Lower lobe of right lung (tissue), 2 donors: ENCODE data around the gene KATNAL1. TPM values are rescaled to one million over a fixed set of nuclear protein-coding genes. Genes with fewer than 3 reads are reported as not detected.

Source experiments
- ATAC-seq, 2 donors: fragments of 200-7000 bp; cut with Tn5 transposase; one replicate each; pipeline ENCODE4 v1.9.1; 2020 to 2022; ENCODE audit warnings: mild to moderate bottlenecking in 2 of 2, moderate library complexity in 2 of 2
- DNase-seq: peaks from one replicate; pipeline ENCODE4 v3.0.0-alpha.2; 2020
- H3K27ac ChIP-seq: fragments of 200-600 bp; one replicate; pipeline ENCODE4 v1.8.0; 2022
- H3K27me3 ChIP-seq: fragments of 200-600 bp; one replicate; pipeline ENCODE4 v1.8.0; 2022; ENCODE audit warnings: low read depth
- H3K36me3 ChIP-seq: fragments of 200-600 bp; one replicate; pipeline ENCODE4 v1.8.0; 2022; ENCODE audit warnings: mild to moderate bottlenecking
- H3K4me1 ChIP-seq: fragments of 200-600 bp; one replicate; pipeline ENCODE4 v1.8.0; 2022
- H3K4me3 ChIP-seq: fragments of 200-600 bp; one replicate; pipeline ENCODE4 v1.8.0; 2022; ENCODE audit warnings: mild to moderate bottlenecking
- H3K9me3 ChIP-seq: fragments of 200-600 bp; one replicate; pipeline ENCODE4 v1.8.0; 2022
- intact Hi-C: fragments of 100-400 bp; cut with DNase I; formaldehyde crosslinking; loops from one replicate; pipeline ENCODE4 v1.11.0; 2022
- total RNA-seq: library from RNA; stranded (reverse); fragmentation: NEBNext Ultra II Directional; extraction: Animal tissue kit (Norgen Biotek cat#: 25700); gene quantifications from one replicate; pipeline ENCODE4 v1.2.1, GENCODE V29; 2021
- TF ChIP-seq, protein P1 (sequence below): fragments of 200-600 bp; IDR thresholded peaks from one replicate; pipeline ENCODE4 v1.8.0; 2022; ENCODE audit warnings: antibody characterized with exemption, mild to moderate bottlenecking
- donor health status: DM: no; HTN: yes; CAD: no; lungs with severe emphysema.

The KATNAL1 gene
- total RNA-seq, 1 donor from 2014 or later: 18.4 TPM

DNA sequence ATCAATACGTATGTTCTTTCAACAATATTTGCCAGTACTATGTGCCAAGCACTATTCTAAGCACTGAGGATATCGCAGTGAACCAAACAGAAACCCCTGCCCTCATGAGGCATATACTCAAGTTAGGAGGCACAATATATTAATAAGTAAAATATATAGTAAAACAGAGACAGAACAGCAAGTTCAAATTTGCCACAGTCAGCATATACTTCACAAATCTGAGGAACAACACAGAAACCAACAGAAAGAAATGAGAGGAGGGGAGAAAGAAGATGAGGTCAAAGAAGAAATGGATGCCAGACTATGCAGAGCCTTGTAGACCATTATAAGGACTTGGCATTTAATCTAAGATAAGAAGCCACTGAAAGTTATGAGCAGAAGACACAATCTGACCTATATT, 59.9 kb downstream of the KATNAL1 start:
- DNase-seq (no peak), ATAC-seq (no peak)
- no peak overlapping the region for H3K27ac ChIP-seq
- no peak overlapping the region for H3K4me3 ChIP-seq
- H3K9me3 ChIP-seq: peaks cover 6% of the 10 kb centered on the region
- TF ChIP-seq, protein P1, sequence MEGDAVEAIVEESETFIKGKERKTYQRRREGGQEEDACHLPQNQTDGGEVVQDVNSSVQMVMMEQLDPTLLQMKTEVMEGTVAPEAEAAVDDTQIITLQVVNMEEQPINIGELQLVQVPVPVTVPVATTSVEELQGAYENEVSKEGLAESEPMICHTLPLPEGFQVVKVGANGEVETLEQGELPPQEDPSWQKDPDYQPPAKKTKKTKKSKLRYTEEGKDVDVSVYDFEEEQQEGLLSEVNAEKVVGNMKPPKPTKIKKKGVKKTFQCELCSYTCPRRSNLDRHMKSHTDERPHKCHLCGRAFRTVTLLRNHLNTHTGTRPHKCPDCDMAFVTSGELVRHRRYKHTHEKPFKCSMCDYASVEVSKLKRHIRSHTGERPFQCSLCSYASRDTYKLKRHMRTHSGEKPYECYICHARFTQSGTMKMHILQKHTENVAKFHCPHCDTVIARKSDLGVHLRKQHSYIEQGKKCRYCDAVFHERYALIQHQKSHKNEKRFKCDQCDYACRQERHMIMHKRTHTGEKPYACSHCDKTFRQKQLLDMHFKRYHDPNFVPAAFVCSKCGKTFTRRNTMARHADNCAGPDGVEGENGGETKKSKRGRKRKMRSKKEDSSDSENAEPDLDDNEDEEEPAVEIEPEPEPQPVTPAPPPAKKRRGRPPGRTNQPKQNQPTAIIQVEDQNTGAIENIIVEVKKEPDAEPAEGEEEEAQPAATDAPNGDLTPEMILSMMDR: no peak
- no peaks in the 10 kb centered on the region for H3K36me3 ChIP-seq
- H3K27me3 ChIP-seq: no peaks in the 10 kb centered on the region
- no peaks in the 10 kb centered on the region for H3K4me1 ChIP-seq
- intact Hi-C loops: no loop called here

DNA sequence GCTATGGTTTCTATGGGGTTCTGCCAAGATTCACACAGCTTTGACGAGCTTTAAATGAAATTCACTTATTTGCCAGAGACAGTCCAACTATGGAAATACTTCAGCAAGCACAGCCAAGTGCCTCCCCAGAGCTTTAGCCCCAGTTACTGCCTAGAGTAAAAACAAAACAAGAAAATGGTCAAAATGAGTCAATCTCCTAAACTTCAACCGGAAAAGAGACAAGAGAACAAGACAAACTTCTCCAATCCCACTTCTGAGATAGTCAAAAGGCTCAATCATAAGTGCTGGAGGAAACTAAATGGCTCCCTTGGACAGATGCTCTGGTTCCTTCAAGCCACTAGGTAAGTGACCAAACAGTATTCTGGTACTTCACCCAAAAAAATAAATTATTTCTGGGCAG, 65.8 kb downstream of the KATNAL1 start:
- no peak for ATAC-seq
- DNase-seq: no peak

DNA sequence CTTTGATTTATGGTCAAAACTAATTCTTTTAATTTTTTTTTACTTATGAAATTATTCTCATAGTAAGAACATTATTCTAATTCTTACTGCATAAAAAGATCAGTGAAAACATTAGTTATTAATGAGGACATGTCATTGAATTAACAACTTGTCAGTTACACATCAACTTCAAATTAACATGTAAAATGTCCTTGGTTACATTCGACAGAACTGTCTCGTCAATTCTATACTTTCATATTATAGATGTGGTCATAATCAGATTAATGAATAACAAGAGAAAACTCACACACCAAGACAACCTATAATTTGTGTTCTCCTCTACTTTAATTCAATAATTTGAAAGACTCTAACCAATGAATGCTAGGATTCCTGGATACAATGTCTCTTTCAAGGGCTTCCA, 66.7 kb downstream of the KATNAL1 start:
- Histone ChIP-seq H3K27me3 (no peaks in the 10 kb centered on the region), H3K9me3 (no peaks in the 10 kb centered on the region), H3K36me3 (no peaks in the 10 kb centered on the region), H3K4me1 (no peaks in the 10 kb centered on the region), H3K4me3 (no peak overlapping the region), H3K27ac (no peak overlapping the region)
- DNase-seq (no peak), ATAC-seq (no peak)
- TF ChIP-seq, protein P1: no peak
- intact Hi-C loops: no loop called here

More for the DNA sequence above, 65.8 kb downstream of the KATNAL1 start:
- no peaks in the 10 kb centered on the region for H3K36me3 ChIP-seq
- TF ChIP-seq, protein P1: no peak
- intact Hi-C loops: no loop called here
- no peaks in the 10 kb centered on the region for H3K4me1 ChIP-seq
- no peak overlapping the region for H3K4me3 ChIP-seq
- H3K27me3 ChIP-seq: no peaks in the 10 kb centered on the region
- no peaks in the 10 kb centered on the region for H3K9me3 ChIP-seq
- H3K27ac ChIP-seq: no peak overlapping the region

DNA sequence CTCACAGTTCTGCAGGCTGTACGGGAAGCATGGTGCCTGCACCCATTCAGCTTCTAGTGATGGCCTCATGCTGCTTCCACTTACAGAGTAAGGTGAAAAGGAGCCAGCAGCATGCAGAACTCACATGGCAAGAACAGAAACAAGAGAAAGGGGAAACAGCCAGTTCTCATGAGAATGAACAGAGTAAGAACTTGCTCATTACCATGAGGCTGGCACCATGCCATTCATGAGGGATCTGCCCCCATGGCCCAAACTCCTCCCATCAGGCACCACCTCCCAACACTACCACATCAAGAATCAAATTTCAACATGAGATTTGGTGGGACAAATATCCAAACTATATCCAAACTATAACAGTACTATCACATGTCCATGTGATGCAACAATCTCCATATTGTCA, 72.1 kb downstream of the KATNAL1 start:
- H3K36me3 ChIP-seq: peaks cover 8% of the 10 kb centered on the region
- H3K9me3 ChIP-seq: no peaks in the 10 kb centered on the region
- DNase-seq: no peak
- intact Hi-C loops: no loop called here
- H3K27me3 ChIP-seq: no peaks in the 10 kb centered on the region
- H3K4me3 ChIP-seq: no peak overlapping the region
- no peak for ATAC-seq
- no peak overlapping the region for H3K27ac ChIP-seq
- no peaks in the 10 kb centered on the region for H3K4me1 ChIP-seq
- TF ChIP-seq, protein P1: no peak

DNA sequence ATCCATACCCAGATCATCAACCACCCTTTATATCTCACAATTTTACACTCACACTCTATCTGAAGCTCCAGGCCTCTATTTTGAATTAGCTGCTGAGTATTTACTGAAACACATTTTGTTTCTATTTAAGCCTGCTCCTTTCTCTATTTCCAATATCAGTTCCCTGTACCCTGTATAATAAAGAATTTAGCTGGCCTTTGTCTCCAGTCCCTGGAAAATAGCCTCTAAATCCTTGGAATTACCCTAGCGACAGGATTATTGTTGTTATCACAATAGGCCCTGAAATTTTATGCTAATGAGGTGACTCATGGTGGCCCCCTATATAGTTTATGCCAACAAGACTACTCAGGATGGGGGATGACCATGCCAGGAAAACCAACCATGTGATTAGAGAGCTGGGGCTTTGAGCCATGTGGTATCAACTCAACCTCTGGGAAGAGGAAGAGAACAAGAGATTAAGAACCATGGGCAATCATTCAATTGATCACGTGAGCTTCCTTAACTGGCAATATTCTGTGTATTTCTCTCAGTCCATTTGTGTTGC, 72.7 kb downstream of the KATNAL1 start:
- intact Hi-C loops: no loop called here
- no peaks in the 10 kb centered on the region for H3K9me3 ChIP-seq
- H3K27me3 ChIP-seq: no peaks in the 10 kb centered on the region
- TF ChIP-seq, protein P1: no peak
- ATAC-seq: no peak
- DNase-seq: no peak
- peaks cover 11% of the 10 kb centered on the region for H3K36me3 ChIP-seq
- no peaks in the 10 kb centered on the region for H3K4me1 ChIP-seq
- H3K27ac ChIP-seq: no peak overlapping the region
- no peak overlapping the region for H3K4me3 ChIP-seq

DNA sequence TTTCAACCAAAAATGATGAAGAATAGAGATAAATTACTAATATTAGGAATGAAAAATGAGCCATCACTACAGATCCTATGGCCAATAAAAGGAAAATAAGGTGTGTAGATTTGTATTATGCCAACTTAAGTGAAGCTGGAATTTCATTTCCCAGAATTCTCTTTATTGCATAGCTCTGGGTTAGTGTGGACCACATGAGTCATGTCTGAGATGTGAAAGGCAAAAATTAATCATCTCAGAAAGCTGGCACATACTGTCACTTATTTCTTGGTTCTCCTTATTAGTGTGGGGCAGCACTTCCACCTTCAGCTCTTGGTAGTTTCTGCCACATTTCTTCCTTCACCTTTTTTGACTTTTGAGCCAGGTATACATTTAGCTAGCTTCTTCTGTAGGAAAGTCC, 82.6 kb downstream of the KATNAL1 start:
- DNase-seq (no peak), ATAC-seq (no peak)
- Histone ChIP-seq H3K27ac (no peak overlapping the region), H3K4me3 (no peak overlapping the region), H3K27me3 (no peaks in the 10 kb centered on the region), H3K4me1 (no peaks in the 10 kb centered on the region), H3K9me3 (no peaks in the 10 kb centered on the region), H3K36me3 (peaks cover 25% of the 10 kb centered on the region)
- TF ChIP-seq, protein P1: no peak
- intact Hi-C loops: no loop called here
